ENCODE results near the gene MT4. TPM values are rescaled to one million over a fixed set of nuclear protein-coding genes. Genes with fewer than 3 reads are reported as not detected.

The MT4 gene
- total RNA-seq, 4 donors from 2014 or later = not detected

DNA sequence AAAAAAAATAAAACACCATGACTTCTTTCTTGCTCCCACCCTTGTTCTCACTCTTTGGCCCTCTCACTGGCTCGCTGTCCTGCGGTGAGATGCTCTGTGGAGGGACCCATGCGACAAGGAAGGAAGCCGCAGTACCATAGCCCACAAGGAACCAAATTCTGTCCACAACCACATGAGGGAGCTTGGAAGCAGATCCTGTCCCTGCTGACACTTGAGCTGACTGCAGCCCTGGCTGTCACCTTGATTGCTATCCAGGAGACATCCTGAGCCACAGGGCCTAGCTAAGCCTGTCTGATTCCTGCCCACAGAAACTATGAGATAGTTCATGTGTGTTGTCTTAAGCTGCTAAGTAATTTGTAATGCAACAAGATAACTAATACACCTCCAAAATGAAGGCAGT is 38.7 kb downstream of the MT4 start:
- no peak overlapping the region for H3K27ac ChIP-seq
- no peaks in the 10 kb centered on the region for H3K36me3 ChIP-seq
- TF ChIP-seq, protein P1, sequence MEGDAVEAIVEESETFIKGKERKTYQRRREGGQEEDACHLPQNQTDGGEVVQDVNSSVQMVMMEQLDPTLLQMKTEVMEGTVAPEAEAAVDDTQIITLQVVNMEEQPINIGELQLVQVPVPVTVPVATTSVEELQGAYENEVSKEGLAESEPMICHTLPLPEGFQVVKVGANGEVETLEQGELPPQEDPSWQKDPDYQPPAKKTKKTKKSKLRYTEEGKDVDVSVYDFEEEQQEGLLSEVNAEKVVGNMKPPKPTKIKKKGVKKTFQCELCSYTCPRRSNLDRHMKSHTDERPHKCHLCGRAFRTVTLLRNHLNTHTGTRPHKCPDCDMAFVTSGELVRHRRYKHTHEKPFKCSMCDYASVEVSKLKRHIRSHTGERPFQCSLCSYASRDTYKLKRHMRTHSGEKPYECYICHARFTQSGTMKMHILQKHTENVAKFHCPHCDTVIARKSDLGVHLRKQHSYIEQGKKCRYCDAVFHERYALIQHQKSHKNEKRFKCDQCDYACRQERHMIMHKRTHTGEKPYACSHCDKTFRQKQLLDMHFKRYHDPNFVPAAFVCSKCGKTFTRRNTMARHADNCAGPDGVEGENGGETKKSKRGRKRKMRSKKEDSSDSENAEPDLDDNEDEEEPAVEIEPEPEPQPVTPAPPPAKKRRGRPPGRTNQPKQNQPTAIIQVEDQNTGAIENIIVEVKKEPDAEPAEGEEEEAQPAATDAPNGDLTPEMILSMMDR (IDR thresholded peaks at IDR 0.05) = peak; percentile 8 to 42 (median 22)
- no peak for TF ChIP-seq POLR2A (IDR thresholded peaks at IDR 0.05)
- H3K27me3 ChIP-seq = no peaks in the 10 kb centered on the region
- H3K9me3 ChIP-seq = no peaks in the 10 kb centered on the region
- peaks cover 7% of the 10 kb centered on the region in 2 donors for H3K4me1 ChIP-seq
- DNase-seq = no peak
- no peak overlapping the region for H3K4me3 ChIP-seq
- intact Hi-C loops (cut with DNase I; ENCODE audit: low total_unique reads) = no loop called here

DNA sequence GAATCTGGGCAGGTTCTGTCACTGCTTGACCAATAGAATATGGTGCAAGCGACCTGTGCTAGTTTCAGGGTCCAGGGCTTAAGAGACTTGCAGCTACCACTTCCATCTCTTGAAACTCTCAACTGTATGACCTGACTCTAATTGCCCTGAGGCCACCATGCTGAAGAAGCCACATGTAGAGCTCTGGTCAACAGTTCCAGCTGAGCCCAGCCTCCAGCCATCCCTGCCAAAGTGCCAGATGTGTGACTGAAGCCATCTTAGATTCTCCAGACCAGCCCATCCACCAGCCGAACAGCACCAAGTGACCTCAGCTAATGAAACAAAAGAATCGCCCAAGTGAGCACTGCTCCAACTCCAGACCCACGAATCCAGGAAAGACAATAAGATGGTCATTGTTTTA is 40.1 kb downstream of the MT4 start:
- intact Hi-C loops (cut with DNase I; ENCODE audit: low total_unique reads) = no loop called here
- H3K4me3 ChIP-seq = no peak overlapping the region

GRCh38 chr16:56605475-56605874 is 40.6 kb downstream of the MT4 start:
- TF ChIP-seq, protein P1 (IDR thresholded peaks at IDR 0.05) = no peak
- TF ChIP-seq POLR2A (IDR thresholded peaks at IDR 0.05) = no peak
- no peak overlapping the region for H3K4me3 ChIP-seq
- H3K36me3 ChIP-seq = no peaks in the 10 kb centered on the region
- H3K4me1 ChIP-seq = peaks cover 7 to 13% of the 10 kb centered on the region in 2 donors
- DNase-seq = no peak
- peak overlapping the region; percentile 95 to 97 for H3K27ac ChIP-seq
- H3K27me3 ChIP-seq = no peaks in the 10 kb centered on the region
- H3K9me3 ChIP-seq = no peaks in the 10 kb centered on the region
- intact Hi-C loops (cut with DNase I; ENCODE audit: low total_unique reads) = no loop called here

More for the DNA sequence above, 40.1 kb downstream of the MT4 start:
- Histone ChIP-seq H3K27me3 (no peaks in the 10 kb centered on the region), H3K4me1 (peaks cover 7% of the 10 kb centered on the region in 2 donors), H3K9me3 (no peaks in the 10 kb centered on the region), H3K36me3 (no peaks in the 10 kb centered on the region), H3K27ac (peak overlapping the region in 1 of 2 donors; percentile 97)
- no peak for DNase-seq
- TF ChIP-seq, protein P1 (IDR thresholded peaks at IDR 0.05) = no peak
- TF ChIP-seq POLR2A (IDR thresholded peaks at IDR 0.05) = no peak

GRCh38 chr16:56606071-56606475 is 41.2 kb downstream of the MT4 start:
- Histone ChIP-seq H3K4me1 (peaks cover 7 to 14% of the 10 kb centered on the region in 2 donors), H3K36me3 (no peaks in the 10 kb centered on the region), H3K4me3 (no peak overlapping the region), H3K9me3 (no peaks in the 10 kb centered on the region), H3K27ac (peak overlapping the region; percentile 95 to 97), H3K27me3 (no peaks in the 10 kb centered on the region)
- no peak for TF ChIP-seq POLR2A (IDR thresholded peaks at IDR 0.05)
- TF ChIP-seq, protein P1 (IDR thresholded peaks at IDR 0.05) = no peak
- intact Hi-C loops (cut with DNase I; ENCODE audit: low total_unique reads) = no loop called here
- DNase-seq = peak; percentile 77 to 84

GRCh38 chr16:56606476-56607108 is 41.7 kb downstream of the MT4 start:
- peaks cover 7 to 14% of the 10 kb centered on the region in 2 donors for H3K4me1 ChIP-seq
- H3K27ac ChIP-seq = peak overlapping the region; percentile 95 to 97
- intact Hi-C loops (cut with DNase I; ENCODE audit: low total_unique reads) = no loop called here
- H3K4me3 ChIP-seq = no peak overlapping the region
- H3K36me3 ChIP-seq = no peaks in the 10 kb centered on the region
- H3K27me3 ChIP-seq = no peaks in the 10 kb centered on the region
- peak in 1 of 2 donors; percentile 69 for DNase-seq
- TF ChIP-seq, protein P1 (IDR thresholded peaks at IDR 0.05) = no peak
- TF ChIP-seq POLR2A (IDR thresholded peaks at IDR 0.05) = no peak
- H3K9me3 ChIP-seq = no peaks in the 10 kb centered on the region

Data from uterus (tissue), 4 donors.